HG02588 (cell line): Measurements from ENCODE around the gene PRKD2.

ENCODE experiments used
- ATAC-seq: cut with Tn5 transposase; IDR thresholded peaks from one replicate; pipeline ENCODE4 v1.9.1; 2021; ENCODE audit warnings: mild to moderate bottlenecking, moderate library complexity; ENCODE audit not compliant: unreplicated experiment

Gene PRKD2

GRCh38 chr19:46742926-46743480 lies 26.1 kb upstream of the PRKD2 start:
- no peak for ATAC-seq

- no peak for ATAC-seq
These were observed 24.5 kb upstream of the PRKD2 start for GRCh38 chr19:46741447-46741846.

GRCh38 chr19:46739290-46739771 lies 22.4 kb upstream of the PRKD2 start:
- no peak for ATAC-seq

GRCh38 chr19:46737761-46738171 lies 20.9 kb upstream of the PRKD2 start:
- no peak for ATAC-seq

- no peak for ATAC-seq
These were observed 20.4 kb upstream of the PRKD2 start for GRCh38 chr19:46737298-46737654.

GRCh38 chr19:46736531-46737297 lies 19.8 kb upstream of the PRKD2 start:
- ATAC-seq: no peak

- ATAC-seq: no peak
These were observed 16.9 kb upstream of the PRKD2 start for GRCh38 chr19:46733690-46734292.

GRCh38 chr19:46732966-46733689 lies 16.2 kb upstream of the PRKD2 start:
- no peak for ATAC-seq

- no peak for ATAC-seq
These were observed 15.4 kb upstream of the PRKD2 start for GRCh38 chr19:46732172-46732938.

- no peak for ATAC-seq
These were observed 14.7 kb upstream of the PRKD2 start for GRCh38 chr19:46731584-46731983.

GRCh38 chr19:46731007-46731501 lies 14.1 kb upstream of the PRKD2 start:
- ATAC-seq: no peak

- no peak for ATAC-seq
These were observed 13.7 kb upstream of the PRKD2 start for GRCh38 chr19:46730595-46730994.

- ATAC-seq: no peak
These were observed 13.3 kb upstream of the PRKD2 start for GRCh38 chr19:46730187-46730586.

GRCh38 chr19:46729696-46730095 lies 12.8 kb upstream of the PRKD2 start:
- no peak for ATAC-seq

- peak; percentile 44 for ATAC-seq
These were observed 11.9 kb upstream of the PRKD2 start for GRCh38 chr19:46728693-46729339.

- no peak for ATAC-seq
These were observed 11.3 kb upstream of the PRKD2 start for GRCh38 chr19:46728208-46728607.

GRCh38 chr19:46727757-46728156 lies 10.8 kb upstream of the PRKD2 start:
- no peak for ATAC-seq

GRCh38 chr19:46726971-46727501 lies 10.1 kb upstream of the PRKD2 start:
- ATAC-seq: no peak

- no peak for ATAC-seq
These were observed 9.6 kb upstream of the PRKD2 start for GRCh38 chr19:46726551-46726950.

GRCh38 chr19:46725859-46726393 lies 9.0 kb upstream of the PRKD2 start:
- no peak for ATAC-seq
